GM03348 (cell line): ENCODE measurements around the gene NUP214.
"Not testable (repeated sequence)": the region's sequence is repeated elsewhere in the genome, so short reads cannot be mapped to it uniquely, and the experiment has no call there.

Experiments used
- DNase-seq: peaks from one replicate; pipeline ENCODE4 v3.0.0; 2012; ENCODE audit warnings: low spot score

The NUP214 gene

GRCh38 chr9:131161585-131161984, 36.2 kb downstream of the NUP214 start:
- no peak for DNase-seq

GRCh38 chr9:131162886-131163285, 37.5 kb downstream of the NUP214 start:
- no peak for DNase-seq

GRCh38 chr9:131165523-131165922, 40.1 kb downstream of the NUP214 start:
- DNase-seq = no peak

DNA sequence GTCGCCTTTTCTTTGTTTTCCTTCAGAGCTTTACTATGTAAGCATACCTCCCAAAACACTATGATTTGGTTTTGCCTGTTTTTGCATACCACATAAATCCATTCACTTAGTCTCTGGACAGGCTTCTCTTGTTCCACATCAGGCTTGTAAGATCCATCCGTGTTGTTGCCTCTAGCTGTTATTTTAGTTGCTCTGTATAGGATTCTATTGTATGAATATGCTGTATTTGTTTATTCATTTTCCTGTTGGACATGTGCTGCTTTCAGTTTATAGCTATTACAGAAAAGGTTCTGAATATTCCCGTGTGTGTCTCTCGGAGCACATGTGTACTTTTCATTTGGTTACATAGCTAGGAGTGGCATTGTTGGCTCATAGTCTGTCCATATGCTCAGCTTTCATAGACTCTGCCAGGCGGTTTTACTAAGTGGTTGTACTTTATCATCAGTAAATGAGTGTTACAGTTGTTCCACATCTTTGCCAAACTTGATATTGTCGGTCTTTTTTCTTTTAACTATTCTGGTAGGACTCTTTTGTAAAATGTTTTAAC, 41.8 kb downstream of the NUP214 start:
- no peak for DNase-seq

DNA sequence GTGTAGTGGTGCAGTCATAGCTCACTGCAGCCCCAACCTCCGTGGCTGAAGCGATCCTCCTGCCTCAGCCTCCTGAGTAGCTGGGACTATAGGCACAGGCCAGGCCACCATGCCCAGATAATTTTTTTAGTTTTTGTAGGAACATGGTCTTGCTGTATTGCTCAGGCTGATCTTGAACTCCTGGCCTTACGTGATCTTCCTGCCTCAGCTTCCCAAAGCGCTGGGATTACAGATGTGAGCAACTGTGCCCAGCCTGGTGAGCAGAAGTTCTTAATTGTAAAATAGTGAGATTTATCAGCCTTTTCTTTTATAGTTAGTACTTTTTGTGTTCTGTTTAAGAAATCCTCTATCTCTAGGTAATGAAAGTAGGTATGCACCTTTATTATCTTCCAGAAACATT, 42.5 kb downstream of the NUP214 start:
- DNase-seq = no peak

- DNase-seq = no peak
These were observed 44.3 kb downstream of the NUP214 start for GRCh38 chr9:131169563-131170240.

GRCh38 chr9:131173995-131174394, 48.6 kb downstream of the NUP214 start:
- DNase-seq = no peak

DNA sequence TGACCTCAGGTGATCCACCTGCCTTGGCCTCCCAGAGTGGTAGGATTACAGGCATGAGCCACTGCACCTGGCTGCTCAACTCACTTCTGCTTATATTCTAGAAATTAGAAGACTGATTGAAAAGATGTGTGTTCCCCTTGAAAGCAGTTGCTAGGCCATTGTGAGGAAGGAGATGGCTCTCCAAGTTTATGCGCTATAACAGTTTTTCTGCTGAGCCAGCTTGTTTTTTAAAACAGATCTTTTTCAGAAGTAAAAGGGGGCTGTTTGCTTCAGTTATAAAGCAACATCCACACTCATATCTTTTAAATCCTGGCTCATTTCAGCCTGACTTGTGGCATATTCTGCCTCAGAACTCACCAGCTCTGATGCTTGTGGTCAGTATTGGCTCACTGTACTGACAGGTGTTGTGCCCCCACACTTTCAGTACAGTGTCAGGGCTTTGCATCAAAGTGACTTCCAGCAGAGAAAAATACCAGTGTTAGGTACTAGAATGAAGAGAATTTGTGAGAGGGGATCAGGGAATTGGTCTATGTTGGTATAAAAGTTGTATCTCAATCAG, 49.4 kb downstream of the NUP214 start:
- DNase-seq = no peak

- DNase-seq = no peak
These were observed 52.5 kb downstream of the NUP214 start for GRCh38 chr9:131177898-131178297.

DNA sequence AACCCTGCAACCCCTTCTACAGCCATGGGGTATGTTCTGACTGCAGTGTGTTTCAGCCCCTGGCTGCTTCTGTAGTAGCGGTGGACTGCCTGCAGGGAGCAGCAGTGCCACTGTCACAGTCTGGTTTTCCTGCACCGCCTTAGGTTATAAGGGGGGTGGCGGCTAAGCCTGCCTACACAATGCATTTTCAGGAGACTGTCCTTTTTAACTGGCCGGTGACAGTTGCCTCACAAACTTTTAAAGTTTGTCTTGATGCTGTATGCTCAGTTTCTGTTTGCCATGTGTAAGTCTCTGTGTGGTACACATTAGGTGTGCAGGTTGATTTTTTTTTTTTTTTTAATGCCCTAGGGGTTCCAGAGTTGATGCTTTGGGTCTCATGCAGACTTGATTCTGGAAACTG, 53.0 kb downstream of the NUP214 start:
- peak; percentile 86 for DNase-seq

DNA sequence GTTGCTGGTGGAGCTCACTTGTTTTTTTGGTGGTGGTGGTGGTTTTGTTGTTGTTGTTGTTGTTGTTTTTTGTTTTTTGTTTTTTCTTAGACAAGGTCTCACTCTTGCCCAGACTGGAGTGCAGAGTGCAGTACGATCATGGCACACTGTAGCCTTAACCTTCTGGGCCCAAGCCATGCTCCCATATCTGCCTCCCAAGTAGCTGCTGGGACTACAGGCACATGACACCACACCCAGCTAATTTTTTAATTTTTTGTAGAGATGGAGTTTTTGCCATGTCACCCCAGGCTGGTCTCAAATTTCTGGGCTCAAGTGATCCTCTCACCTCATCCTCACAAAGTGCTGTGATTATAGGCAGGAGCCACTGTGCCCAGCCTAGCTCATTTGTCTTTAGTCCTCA, 53.5 kb downstream of the NUP214 start:
- DNase-seq = no peak

DNA sequence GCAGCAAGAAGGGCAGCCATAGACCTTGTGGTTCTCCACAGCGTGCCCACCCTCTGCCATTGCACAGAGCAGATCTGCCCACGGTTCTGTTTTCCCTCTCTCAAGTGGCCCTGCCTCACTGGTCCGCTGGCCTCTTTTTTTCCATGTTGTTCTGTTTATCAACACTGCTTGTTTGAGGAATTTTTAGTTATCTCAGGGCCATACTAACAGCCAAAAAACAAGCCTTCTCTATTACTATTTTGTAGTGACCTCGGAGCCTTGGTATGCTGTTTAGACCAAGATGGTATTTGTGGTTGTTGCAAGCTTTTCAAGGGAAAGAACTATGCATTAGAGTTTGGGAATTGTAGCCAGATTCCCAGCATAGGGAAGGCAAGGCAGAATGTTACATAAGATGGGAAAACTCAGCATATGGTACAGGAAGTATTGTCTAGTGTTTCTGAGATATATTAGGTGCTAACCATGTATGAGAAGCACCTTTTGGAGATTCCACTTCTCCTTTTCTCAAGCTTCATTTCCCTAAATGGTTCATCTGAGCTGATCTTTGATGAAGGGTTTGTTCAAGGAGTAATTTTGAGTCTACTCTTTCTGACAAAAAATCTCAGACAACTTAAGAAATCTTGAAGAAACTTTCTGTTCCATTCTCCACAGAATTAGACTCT, 54.3 kb downstream of the NUP214 start:
- DNase-seq = peak; percentile 78

DNA sequence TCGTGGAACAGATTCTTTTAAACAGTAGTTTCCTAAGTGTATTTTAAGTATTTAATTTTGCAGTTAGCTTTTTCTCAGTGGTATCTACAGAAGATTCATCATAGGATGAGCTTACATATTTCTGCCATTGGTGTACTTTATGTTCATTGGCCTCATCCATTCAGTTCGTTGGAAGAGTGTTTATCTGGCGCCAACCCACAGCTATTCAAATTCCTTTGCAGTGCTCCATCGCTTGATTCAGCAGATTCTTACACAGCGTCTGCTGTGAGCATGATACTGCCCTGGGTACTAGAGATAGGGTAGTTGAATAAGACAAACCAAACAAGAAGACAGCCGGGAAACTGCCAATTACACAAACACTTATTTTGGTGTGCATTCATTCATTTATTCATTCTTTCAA, 55.1 kb downstream of the NUP214 start:
- peak; percentile 87 for DNase-seq

DNA sequence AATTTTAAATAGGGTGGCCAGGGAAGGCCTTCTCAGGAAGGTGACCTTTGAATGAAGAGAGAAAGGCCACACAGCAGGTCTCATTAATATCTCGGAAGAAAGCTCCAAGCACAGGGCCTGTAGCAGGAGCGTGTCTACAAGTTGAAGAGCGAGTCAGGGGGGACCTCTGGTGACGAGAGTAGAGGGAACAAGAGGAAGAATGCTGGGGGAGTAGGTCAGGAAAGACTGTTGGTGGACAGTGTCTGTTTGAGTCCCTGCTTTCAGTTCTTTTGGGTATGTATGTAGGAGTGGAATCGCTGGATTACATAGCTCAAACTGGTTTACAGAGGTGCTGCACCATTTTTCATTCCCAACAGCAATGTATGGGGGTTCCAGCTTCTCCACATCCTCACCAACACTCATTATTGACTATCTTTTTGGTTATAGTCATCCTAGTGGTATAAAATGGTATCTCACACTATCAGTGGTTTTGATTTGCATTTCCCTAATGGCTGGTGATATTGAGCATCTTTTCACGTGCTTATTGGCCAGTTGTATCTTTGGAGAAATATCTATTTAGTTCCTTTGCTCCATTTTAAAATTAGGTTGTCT, 55.8 kb downstream of the NUP214 start:
- DNase-seq = no peak

- no peak for DNase-seq
These were observed 60.5 kb downstream of the NUP214 start for GRCh38 chr9:131185924-131186323.

DNA sequence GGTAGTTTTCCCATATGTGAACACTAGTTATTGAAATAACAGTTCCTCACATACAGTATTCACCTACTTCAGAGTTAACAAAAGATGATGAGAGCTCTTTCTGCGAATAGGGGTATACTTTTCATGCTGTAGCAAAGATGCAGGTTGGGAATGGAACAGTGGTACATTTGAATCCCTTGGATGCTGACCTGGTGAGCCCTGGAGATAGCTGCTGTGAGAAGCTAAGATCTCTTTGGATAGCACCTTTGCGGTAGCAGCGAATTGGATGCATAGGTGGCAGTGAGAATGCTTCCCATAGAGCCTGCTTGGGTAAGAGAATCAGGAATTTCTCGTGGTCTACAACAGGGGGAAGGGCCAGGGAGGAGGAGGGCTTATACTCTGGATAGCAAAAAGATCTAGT, 61.2 kb downstream of the NUP214 start:
- DNase-seq = no peak

GRCh38 chr9:131187957-131188356, 62.6 kb downstream of the NUP214 start:
- no peak for DNase-seq

DNA sequence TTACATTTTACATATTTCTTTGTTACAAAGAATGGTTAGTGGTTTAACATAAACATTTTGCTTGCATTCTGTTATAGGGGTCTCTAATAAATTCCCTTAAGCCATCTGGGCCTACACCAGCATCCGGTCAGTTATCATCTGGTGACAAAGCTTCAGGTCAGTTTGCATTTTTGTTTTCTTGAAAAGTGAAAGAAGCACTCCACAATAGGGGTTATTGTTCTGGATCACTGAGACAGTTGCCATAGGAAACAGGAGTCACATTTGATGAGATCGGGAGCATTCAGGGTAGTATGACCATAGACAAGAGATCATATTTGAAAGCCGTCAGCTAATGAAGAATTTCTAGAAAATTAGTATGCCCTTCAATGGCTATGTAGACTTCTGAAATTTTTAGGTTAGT, 63.6 kb downstream of the NUP214 start:
- DNase-seq = no peak

DNA sequence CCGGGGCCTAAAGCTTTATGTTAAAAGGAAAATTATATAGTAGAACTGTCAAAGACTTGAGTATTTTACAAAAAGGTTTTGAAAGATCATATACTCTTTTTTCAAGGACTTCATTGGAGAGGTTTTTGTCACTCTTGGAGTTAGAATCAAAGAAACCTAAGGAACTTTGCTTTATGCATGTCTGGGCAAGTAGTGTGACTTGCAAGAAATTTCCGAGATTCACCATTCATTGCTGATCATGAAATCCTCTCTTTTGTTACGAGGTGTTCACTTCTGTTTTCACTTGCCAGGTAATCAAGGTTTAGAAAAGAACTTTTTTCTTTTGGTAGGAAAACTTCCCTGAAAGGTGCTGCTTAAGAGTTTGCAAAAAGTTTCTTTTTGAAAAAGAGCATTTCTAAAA, 64.8 kb downstream of the NUP214 start:
- DNase-seq = no peak

DNA sequence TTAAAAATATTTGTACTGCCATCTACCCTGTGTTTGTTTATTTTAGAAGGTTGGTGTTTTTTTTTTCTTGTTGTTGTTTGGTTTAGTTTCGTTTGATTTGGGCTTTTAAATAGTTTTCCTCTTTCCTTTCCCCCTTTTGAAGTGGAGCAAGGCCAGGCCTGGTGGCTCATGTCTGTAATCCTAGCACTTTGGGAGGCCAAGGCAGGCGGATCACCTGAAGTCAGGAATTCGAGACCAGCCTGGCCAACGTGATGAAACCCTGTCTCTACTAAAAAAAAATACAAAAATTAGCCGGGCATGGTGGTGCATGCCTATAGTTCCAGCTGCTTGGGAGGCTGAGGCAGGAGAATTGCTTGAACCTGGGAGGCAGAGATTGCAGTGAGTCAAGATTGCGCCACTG, 65.6 kb downstream of the NUP214 start:
- not testable (repeated sequence) for DNase-seq

- no peak for DNase-seq
These were observed 66.5 kb downstream of the NUP214 start for GRCh38 chr9:131191857-131192256.

DNA sequence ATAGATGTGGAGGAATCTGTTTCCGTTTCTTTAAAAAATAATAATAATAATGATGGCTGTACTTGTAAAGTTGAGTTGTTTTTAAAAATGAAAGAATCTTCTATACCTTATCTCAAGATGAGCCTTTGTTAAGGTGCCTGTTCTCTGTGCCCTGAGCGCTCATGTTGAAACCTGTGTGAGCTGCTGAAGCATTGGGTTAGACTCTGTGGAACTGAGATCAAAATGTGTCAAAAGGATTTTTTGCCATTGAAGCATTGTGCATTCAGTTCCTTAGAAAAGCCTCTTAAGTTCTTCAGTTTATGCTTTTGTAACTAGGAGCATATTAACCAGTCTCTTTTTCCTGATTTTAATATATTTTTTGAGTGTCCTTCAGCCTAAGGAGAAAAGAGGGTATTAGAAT, 67.7 kb downstream of the NUP214 start:
- DNase-seq = no peak

DNA sequence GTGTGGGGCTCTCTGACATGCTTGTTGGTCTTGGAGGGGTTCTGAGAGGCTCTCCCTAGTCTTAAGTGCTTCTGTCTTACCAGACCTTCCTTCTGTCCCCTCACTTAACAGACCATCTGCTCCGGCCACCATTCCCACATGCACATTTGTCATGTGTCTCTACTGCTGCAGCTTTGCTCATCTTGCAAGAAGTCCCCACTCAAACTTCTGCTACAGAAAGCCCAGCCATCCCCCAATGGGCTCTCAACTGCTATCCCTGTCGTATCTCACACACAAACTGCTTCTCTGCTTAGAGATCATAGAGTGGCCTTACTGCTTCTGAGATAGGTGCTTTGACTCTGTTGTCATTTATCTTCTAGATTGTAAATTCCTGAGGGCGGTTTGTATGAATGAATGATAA, 69.4 kb downstream of the NUP214 start:
- no peak for DNase-seq
